Fibroblast of skin of scalp (primary cell): Measurements from ENCODE around the gene TMEM143.
A peak's percentile ranks its signal among the peaks of the same experiment; 100 is the strongest.

ENCODE experiments used
- DNase-seq: peaks from one replicate; pipeline ENCODE4 v3.0.0-alpha.2; 2013

Gene TMEM143

GRCh38 chr19:48355365-48355954 is 8.3 kb downstream of the TMEM143 start:
- no peak for DNase-seq

DNA sequence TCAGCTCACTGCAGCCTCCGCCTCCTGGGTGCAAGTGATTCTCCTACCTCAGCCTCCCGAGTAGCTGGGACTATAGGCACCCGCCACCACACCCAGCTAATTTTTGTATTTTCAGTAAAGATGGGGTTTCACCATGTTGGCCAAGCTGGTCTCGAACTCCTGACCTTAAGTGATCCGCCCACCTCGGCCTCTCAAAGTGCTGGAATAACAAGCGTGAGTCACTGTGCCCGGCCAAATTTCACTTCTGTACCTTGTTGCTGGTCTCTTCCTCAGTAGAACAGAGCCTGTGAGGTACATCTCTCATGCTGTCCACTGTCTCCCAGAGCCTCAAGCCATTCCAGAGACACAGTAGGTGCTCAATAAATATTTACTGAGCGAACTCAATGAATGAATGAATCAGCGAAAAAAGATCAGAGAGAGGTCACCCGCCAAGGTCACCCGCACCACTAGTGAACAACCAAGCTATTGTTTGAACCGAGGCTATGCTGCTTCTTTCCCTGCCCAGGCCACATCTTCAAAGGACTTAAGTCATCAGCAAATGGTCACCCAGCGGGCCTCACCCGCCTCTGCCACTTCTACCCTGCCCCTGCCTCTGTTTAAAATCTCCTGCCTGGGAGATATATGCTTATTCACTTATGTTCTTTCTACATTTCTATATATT is 9.3 kb downstream of the TMEM143 start:
- DNase-seq: no peak

GRCh38 chr19:48353677-48354076 is 10.1 kb downstream of the TMEM143 start:
- DNase-seq: peak; percentile 20

DNA sequence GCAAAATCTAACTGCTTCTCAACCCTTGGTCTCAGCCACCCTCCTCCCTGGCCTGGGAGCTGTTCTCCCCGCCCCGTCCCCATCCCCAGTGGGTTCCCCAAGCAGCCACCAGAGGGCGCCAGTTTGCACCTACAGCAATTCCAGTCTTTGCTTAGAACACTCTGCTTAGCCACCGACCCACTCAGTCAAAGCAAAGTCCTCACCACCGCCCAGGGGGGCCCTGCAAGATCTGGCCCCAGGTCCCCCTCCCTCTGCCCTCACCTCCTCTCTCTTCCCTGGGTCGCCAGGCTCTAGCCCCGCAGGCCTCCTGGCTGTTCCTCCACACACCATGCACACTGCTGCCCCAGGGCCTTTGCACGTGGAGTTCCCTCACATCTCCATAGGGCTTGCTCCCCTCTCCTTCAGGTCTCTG is 12.4 kb downstream of the TMEM143 start:
- peak; percentile 57 for DNase-seq

- DNase-seq: no peak
Observed at GRCh38 chr19:48350856-48351255, 12.9 kb downstream of the TMEM143 start.

DNA sequence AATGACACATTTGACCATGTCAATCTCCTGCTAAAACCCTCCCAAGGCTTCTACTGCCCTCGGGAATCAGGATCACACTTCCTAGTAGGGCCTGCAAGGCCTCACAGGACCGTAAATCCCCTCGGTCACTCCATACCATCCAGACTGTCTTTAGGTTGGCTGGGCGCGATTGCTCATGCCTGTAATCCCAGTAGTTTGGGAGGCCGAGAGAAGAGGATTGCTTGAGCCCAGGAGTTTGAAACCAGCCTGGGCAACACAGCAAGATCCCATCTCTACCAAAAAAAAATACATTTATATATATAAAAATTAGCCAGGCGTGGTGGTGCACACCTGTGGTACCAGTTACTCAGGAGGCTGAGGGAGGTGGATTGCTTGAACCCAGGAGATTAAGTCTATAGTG is 15.0 kb downstream of the TMEM143 start:
- DNase-seq: no peak

DNA sequence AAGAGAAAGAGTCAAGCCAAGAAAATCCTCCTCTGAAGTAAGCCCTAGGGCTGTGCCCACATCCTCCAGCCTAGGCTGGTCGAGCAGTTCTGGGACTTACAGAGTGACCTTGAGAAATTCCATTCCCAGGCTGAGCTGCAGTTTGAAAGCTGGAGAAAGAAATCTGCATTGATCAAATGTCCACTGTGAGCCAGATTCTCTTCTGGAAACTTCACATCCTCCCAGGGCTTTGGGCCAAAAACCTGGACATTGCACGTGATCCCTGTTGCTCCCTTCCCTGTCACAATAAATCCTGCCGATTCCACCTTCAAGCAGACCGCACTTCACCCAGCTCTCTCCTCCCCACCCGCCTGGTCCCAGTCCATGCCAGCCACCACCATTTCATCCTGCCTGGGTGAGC is 15.7 kb downstream of the TMEM143 start:
- no peak for DNase-seq

DNA sequence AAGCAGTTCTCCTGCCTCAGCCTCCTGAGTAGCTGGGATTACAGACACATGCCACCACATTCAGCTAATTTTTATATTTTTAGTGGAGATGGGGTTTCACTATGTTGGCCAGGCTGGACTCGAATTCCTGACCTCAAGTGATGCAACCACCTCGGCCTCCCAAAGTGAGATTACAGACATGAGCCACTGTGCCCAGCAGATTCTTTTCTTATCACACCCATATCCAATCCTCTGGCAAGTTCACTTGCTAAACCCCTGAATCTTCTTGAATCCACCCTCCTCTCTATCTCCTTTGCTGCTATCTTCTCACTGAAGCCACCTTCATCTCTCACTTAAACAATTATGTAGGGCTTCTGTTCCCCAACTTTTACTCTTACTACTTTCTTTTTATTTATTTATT is 17.5 kb downstream of the TMEM143 start:
- no peak for DNase-seq

DNA sequence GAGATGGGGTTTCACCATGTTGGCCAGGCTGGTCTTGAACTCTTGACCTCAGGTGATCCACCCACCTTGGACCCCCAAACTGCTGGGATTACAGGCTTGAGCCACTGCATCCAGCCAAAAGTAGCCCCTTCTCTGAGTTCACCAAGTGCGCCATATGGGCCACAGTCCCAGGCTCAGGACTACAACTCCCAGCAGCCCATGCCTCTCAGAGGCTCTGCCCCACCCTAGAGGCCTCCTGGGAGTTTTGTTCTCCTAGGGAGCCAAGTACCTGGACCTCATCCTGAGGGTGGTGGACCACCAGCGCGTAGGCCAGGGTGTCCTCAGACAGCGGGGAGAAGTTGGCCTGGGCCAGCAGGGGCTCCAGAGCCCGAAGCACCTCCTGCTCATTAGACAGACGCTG is 18.8 kb downstream of the TMEM143 start:
- no peak for DNase-seq

DNA sequence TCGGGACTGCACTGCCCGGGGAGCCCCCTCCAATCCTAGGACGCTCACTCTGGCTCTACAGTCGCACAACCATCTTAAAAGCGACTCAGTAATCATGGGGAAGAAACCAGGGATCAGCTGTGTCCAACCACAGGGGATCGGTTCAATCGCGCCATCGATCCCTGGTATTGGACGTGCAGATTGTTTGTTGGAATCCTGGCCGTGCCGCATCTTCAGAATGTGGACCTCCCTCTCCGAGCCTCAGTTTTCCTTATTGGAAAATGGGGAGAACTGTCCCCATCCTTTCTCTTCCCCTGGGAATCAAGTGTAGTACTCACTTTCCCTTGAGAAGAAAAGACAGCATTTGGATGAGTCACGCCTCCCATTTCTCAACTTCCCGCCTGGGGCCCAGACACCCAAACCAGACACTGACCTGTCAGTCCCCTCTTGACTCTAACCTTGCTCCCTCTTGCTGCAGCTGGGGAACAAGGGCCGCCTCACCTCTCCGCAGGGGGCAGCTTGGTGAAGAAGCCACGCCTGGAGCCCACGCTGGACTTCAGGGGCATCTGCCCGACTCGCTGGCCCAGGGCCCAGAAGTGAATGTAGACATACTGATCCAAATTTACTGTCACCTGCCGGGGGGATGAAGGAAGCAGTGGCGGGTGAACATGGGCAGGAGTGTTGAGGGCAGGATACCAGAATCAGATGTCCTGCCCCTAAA is 20.7 kb downstream of the TMEM143 start:
- DNase-seq: no peak

DNA sequence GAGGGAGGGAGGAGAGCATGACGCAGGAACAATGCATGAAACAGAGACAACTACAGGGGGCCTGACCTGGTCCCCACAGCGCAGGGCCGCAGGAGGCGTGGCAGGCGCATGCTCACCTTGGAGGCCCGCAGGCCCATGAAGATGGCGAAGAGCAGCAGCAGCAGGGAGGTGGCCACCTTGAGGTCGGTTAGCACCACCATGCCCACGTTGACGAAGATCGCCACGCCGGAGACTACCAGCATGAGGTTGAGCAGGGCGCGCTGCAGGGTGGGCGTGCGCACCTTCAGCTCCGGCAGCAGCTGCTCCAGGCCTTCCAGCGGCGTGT is 21.4 kb downstream of the TMEM143 start:
- DNase-seq: no peak

- DNase-seq: no peak
Observed at GRCh38 chr19:48341515-48342413, 22.0 kb downstream of the TMEM143 start.

DNA sequence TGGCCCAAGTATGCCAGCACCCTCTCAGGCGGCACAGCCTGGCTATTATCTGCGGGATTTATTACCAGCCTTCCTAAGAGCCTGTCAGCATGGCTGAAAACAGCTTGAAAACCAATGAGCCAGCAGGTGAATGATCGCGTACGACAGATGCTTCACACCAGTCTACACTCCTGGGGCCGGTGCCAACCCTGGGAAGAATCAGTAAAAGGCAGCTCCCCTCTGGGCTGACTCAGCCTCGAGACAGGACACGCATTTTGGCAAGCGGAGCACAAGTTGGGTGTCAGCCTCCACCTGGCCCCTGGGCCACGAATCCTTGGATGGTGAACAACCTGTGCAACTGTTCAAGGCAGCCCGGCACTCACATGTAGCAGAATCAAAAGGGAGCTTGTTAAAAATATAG is 22.7 kb downstream of the TMEM143 start:
- no peak for DNase-seq

GRCh38 chr19:48338802-48339503 is 24.8 kb downstream of the TMEM143 start:
- DNase-seq: no peak

DNA sequence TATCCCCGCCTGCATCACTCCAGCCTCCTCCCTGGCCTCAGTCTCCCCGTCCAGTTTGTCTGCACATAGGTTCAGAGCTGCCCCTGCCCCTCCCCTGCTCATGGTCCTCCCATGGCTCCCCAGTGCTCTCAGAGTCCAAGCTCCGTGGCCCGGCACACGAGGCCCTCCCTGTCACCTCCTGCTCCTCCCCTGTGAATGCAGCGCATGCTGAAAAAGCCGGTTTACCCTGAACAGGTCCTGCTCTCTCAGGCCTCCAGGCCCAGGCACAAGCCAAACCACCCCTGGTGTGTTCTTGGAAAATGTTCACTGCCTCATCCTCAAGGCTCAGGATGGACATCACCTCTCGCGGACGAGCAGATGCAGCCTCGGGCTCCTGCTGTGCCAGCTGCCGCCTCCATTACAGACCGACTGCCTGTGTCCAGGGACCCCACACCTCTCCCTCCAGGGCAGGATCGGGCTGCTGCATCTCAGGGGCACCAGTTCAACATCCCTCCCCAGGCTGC is 25.4 kb downstream of the TMEM143 start:
- no peak for DNase-seq

GRCh38 chr19:48333467-48334384 is 30.0 kb downstream of the TMEM143 start:
- peak; percentile 93 for DNase-seq

- DNase-seq: peak; percentile 95
Observed at GRCh38 chr19:48332662-48333466, 30.9 kb downstream of the TMEM143 start.

DNA sequence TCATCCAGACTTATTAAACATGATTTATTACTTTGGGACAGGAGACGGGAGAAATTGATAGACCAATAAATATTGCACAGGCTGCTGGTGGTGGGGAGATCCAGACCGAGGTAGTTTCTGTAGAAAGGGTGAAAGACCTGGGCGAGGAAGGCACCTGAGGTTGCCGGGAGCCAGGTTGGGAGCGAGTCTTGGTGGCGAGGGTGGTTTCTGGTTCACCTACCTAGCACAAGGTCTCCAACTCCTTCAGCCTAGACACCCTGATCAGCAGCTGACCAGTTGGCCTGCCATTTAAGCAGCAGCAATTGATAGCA is 31.4 kb downstream of the TMEM143 start:
- DNase-seq: no peak

DNA sequence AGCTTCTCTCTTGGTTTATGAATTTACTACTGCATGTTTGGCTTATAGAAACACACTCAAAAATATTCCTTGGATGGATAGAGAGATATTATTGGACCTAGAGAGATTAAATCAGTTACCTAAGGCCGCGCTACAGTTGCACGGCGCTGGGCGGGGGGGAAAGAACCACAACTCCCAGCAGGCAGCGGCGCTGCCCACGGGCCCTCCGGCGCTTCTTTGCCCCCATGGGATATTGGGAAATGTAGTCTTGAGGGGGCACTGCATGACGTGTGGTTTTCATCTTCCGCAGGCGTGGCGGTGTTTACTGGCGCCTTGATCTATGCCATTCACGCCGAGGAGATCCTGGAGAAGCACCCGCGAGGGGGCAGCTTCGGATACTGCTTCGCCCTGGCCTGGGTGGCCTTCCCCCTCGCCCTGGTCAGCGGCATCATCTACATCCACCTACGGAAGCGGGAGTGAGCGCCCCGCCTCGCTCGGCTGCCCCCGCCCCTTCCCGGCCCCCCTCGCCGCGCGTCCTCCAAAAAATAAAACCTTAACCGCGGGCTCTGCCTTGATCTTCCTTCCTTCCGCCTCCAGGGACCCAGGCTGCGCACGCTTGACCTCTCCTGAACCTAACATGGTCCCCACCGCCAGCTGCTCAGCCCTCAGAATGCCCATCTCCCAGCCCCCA is 33.6 kb downstream of the TMEM143 start:
- peak; percentile 43 for DNase-seq
